Activated naive CD4-positive, alpha-beta T cell treated with anti-CD3 and anti-CD28 coated beads, Interleukin-2, amount 50 U/mL, for 24 hours (primary cell): ENCODE data around the gene MYLIP.
"Not testable (repeated sequence)": the region's sequence is repeated elsewhere in the genome, so short reads cannot be mapped to it uniquely, and the experiment has no call there.

Source experiments
- H3K27ac Mint-ChIP-seq: one replicate; pipeline ENCODE4 v1.8.0; 2021; ENCODE audit warnings: mild to moderate bottlenecking, mixed read lengths
- H3K27me3 Mint-ChIP-seq: one replicate; pipeline ENCODE4 v1.8.0; 2021; ENCODE audit warnings: mixed read lengths
- H3K36me3 Mint-ChIP-seq: one replicate; pipeline ENCODE4 v1.8.0; 2021; ENCODE audit warnings: mixed read lengths
- H3K4me1 Mint-ChIP-seq: one replicate; pipeline ENCODE4 v1.8.0; 2021; ENCODE audit warnings: mixed read lengths
- H3K4me3 Mint-ChIP-seq: one replicate; pipeline ENCODE4 v1.8.0; 2021; ENCODE audit warnings: mild to moderate bottlenecking, mixed read lengths
- H3K9me3 Mint-ChIP-seq: one replicate; pipeline ENCODE4 v1.8.0; 2021; ENCODE audit warnings: mixed read lengths

The MYLIP gene

GRCh38 chr6:16168121-16168520 lies 39.2 kb downstream of the MYLIP start:
- Mint-ChIP-seq H3K9me3 (no peaks in the 10 kb centered on the region), H3K27me3 (peaks cover 2% of the 10 kb centered on the region), H3K4me3 (no peak overlapping the region), H3K27ac (no peak overlapping the region), H3K4me1 (peaks cover 29% of the 10 kb centered on the region), H3K36me3 (no peaks in the 10 kb centered on the region)

- H3K9me3 Mint-ChIP-seq, result no peaks in the 10 kb centered on the region
- peaks cover 2% of the 10 kb centered on the region for H3K27me3 Mint-ChIP-seq
- peaks cover 23% of the 10 kb centered on the region for H3K4me1 Mint-ChIP-seq
- H3K27ac Mint-ChIP-seq, result no peak overlapping the region
- H3K4me3 Mint-ChIP-seq, result peak overlapping the region; percentile 23
- H3K36me3 Mint-ChIP-seq, result no peaks in the 10 kb centered on the region
These were observed 40.0 kb downstream of the MYLIP start for GRCh38 chr6:16168858-16169257.

- H3K4me1 Mint-ChIP-seq, result peaks cover 33% of the 10 kb centered on the region
- no peaks in the 10 kb centered on the region for H3K27me3 Mint-ChIP-seq
- peaks cover 3% of the 10 kb centered on the region for H3K9me3 Mint-ChIP-seq
- no peaks in the 10 kb centered on the region for H3K36me3 Mint-ChIP-seq
- H3K4me3 Mint-ChIP-seq, result no peak overlapping the region
- H3K27ac Mint-ChIP-seq, result no peak overlapping the region
These were observed 42.5 kb downstream of the MYLIP start for GRCh38 chr6:16171400-16171799.

GRCh38 chr6:16173167-16173940 lies 44.5 kb downstream of the MYLIP start:
- Mint-ChIP-seq H3K9me3 (peaks cover 8% of the 10 kb centered on the region), H3K27ac (no peak overlapping the region), H3K4me1 (peaks cover 29% of the 10 kb centered on the region), H3K4me3 (no peak overlapping the region), H3K27me3 (peaks cover 2% of the 10 kb centered on the region), H3K36me3 (peaks cover 3% of the 10 kb centered on the region)

- H3K4me1 Mint-ChIP-seq, result peaks cover 32% of the 10 kb centered on the region
- H3K27ac Mint-ChIP-seq, result no peak overlapping the region
- H3K36me3 Mint-ChIP-seq, result peaks cover 6% of the 10 kb centered on the region
- peak overlapping the region; percentile 47 for H3K4me3 Mint-ChIP-seq
- H3K9me3 Mint-ChIP-seq, result peaks cover 13% of the 10 kb centered on the region
- H3K27me3 Mint-ChIP-seq, result peaks cover 2% of the 10 kb centered on the region
These were observed 45.7 kb downstream of the MYLIP start for GRCh38 chr6:16174416-16175078.

- Mint-ChIP-seq H3K27ac (peak overlapping the region; percentile 74), H3K4me1 (peaks cover 41% of the 10 kb centered on the region), H3K9me3 (peaks cover 13% of the 10 kb centered on the region)
- not testable (repeated sequence) for H3K4me3 Mint-ChIP-seq, H3K27me3 Mint-ChIP-seq, H3K36me3 Mint-ChIP-seq
These were observed 47.7 kb downstream of the MYLIP start for GRCh38 chr6:16176600-16176999.

- Mint-ChIP-seq H3K27ac (no peak overlapping the region), H3K4me3 (no peak overlapping the region), H3K9me3 (peaks cover 13% of the 10 kb centered on the region), H3K4me1 (peaks cover 43% of the 10 kb centered on the region), H3K36me3 (peaks cover 6% of the 10 kb centered on the region), H3K27me3 (peaks cover 2% of the 10 kb centered on the region)
These were observed 49.0 kb downstream of the MYLIP start for GRCh38 chr6:16177881-16178280.

- Mint-ChIP-seq H3K27ac (peak overlapping the region; percentile 12), H3K4me3 (peak overlapping the region; percentile 8), H3K4me1 (peaks cover 48% of the 10 kb centered on the region)
These were observed 49.5 kb downstream of the MYLIP start for GRCh38 chr6:16178351-16178750.

GRCh38 chr6:16179063-16179462 lies 50.2 kb downstream of the MYLIP start:
- H3K27ac Mint-ChIP-seq, result no peak overlapping the region
- H3K4me3 Mint-ChIP-seq, result no peak overlapping the region
- peaks cover 6% of the 10 kb centered on the region for H3K36me3 Mint-ChIP-seq
- peaks cover 2% of the 10 kb centered on the region for H3K27me3 Mint-ChIP-seq
- H3K9me3 Mint-ChIP-seq, result peaks cover 13% of the 10 kb centered on the region
- peaks cover 49% of the 10 kb centered on the region for H3K4me1 Mint-ChIP-seq

More at GRCh38 chr6:16178351-16178750, 49.5 kb downstream of the MYLIP start:
- Mint-ChIP-seq H3K27me3 (peaks cover 2% of the 10 kb centered on the region), H3K9me3 (peaks cover 13% of the 10 kb centered on the region), H3K36me3 (peaks cover 6% of the 10 kb centered on the region)

- peaks cover 2% of the 10 kb centered on the region for H3K27me3 Mint-ChIP-seq
- H3K27ac Mint-ChIP-seq, result peak overlapping the region; percentile 51
- H3K4me1 Mint-ChIP-seq, result peaks cover 40% of the 10 kb centered on the region
- H3K4me3 Mint-ChIP-seq, result peak overlapping the region; percentile 74
- H3K36me3 Mint-ChIP-seq, result peaks cover 6% of the 10 kb centered on the region
- peaks cover 13% of the 10 kb centered on the region for H3K9me3 Mint-ChIP-seq
These were observed 51.1 kb downstream of the MYLIP start for GRCh38 chr6:16179970-16180431.

- Mint-ChIP-seq H3K27ac (peak overlapping the region; percentile 76), H3K27me3 (peaks cover 2% of the 10 kb centered on the region), H3K4me1 (peaks cover 40% of the 10 kb centered on the region), H3K9me3 (peaks cover 13% of the 10 kb centered on the region), H3K4me3 (peak overlapping the region; percentile 36), H3K36me3 (peaks cover 6% of the 10 kb centered on the region)
These were observed 52.0 kb downstream of the MYLIP start for GRCh38 chr6:16180696-16181438.

GRCh38 chr6:16181439-16182297 lies 52.8 kb downstream of the MYLIP start:
- Mint-ChIP-seq H3K36me3 (peaks cover 4% of the 10 kb centered on the region), H3K9me3 (peaks cover 8% of the 10 kb centered on the region), H3K27ac (peak overlapping the region; percentile 76), H3K4me1 (peaks cover 40% of the 10 kb centered on the region), H3K4me3 (peak overlapping the region; percentile 36), H3K27me3 (peaks cover under 1% of the 10 kb centered on the region)

- H3K9me3 Mint-ChIP-seq, result peaks cover 6% of the 10 kb centered on the region
- peak overlapping the region; percentile 15 for H3K4me3 Mint-ChIP-seq
These were observed 54.3 kb downstream of the MYLIP start for GRCh38 chr6:16183187-16183664.

GRCh38 chr6:16184129-16184528 lies 55.2 kb downstream of the MYLIP start:
- Mint-ChIP-seq H3K4me1 (peaks cover 34% of the 10 kb centered on the region), H3K9me3 (no peaks in the 10 kb centered on the region), H3K27me3 (no peaks in the 10 kb centered on the region), H3K27ac (no peak overlapping the region), H3K4me3 (no peak overlapping the region), H3K36me3 (no peaks in the 10 kb centered on the region)

More at GRCh38 chr6:16183187-16183664, 54.3 kb downstream of the MYLIP start:
- Mint-ChIP-seq H3K4me1 (peaks cover 40% of the 10 kb centered on the region), H3K27me3 (no peaks in the 10 kb centered on the region), H3K27ac (no peak overlapping the region), H3K36me3 (peaks cover 3% of the 10 kb centered on the region)

- H3K36me3 Mint-ChIP-seq, result no peaks in the 10 kb centered on the region
- H3K4me1 Mint-ChIP-seq, result peaks cover 32% of the 10 kb centered on the region
- no peaks in the 10 kb centered on the region for H3K27me3 Mint-ChIP-seq
- no peak overlapping the region for H3K4me3 Mint-ChIP-seq
- H3K27ac Mint-ChIP-seq, result no peak overlapping the region
- H3K9me3 Mint-ChIP-seq, result no peaks in the 10 kb centered on the region
These were observed 55.7 kb downstream of the MYLIP start for GRCh38 chr6:16184551-16184950.
